HEK293 (cell line): ENCODE data around the gene INSL3.

Source experiments
- CTCF ChIA-PET: fragments of 350-600 bp; formaldehyde crosslinking; extraction: SDS; loops from one replicate; lab custom pipeline; 2021; ENCODE audit warnings: antibody characterized with exemption; lab: Yijun Ruan, JAX
- POLR2A ChIA-PET: fragments of 300-600 bp; formaldehyde crosslinking; extraction: SDS; loops from one replicate; lab custom pipeline; 2020; ENCODE audit warnings: antibody characterized with exemption, inconsistent platforms; lab: Yijun Ruan, JAX
- H3K27ac ChIP-seq: fragments of 200-500 bp; sonication (Bioruptor generic); 2 replicates; pipeline ENCODE4 v1.5.1; 2014; ENCODE audit warnings: low read depth, low read length, control low read depth, inconsistent platforms; ENCODE audit errors: extremely low read depth
- H3K36me3 ChIP-seq, 2 experiments: fragments of 200-500 bp in 1 of 2; sonication (Bioruptor generic) in 1 of 2; 1 replicate in 1 of 2; 2 replicates in 1 of 2; pipeline ENCODE4 v1.5.1; 2014 to 2017; ENCODE audit warnings: inconsistent platforms in 2 of 2, low read length in 2 of 2; ENCODE audit not compliant: control insufficient read depth in 2 of 2, insufficient read depth in 1 of 2
- H3K4me1 ChIP-seq: fragments of 200-500 bp; sonication (Bioruptor generic); 2 replicates; pipeline ENCODE4 v1.5.1; 2014; ENCODE audit warnings: mild to moderate bottlenecking, low read length, inconsistent platforms; ENCODE audit not compliant: control insufficient read depth, insufficient read depth
- H3K4me3 ChIP-seq: 2 replicates; pipeline ENCODE4 v1.5.1; 2011; ENCODE audit warnings: low read depth, mild to moderate bottlenecking, control low read depth, low read length, moderate library complexity
- H3K9me3 ChIP-seq: fragments of 200-500 bp; sonication (Bioruptor generic); 2 replicates; pipeline ENCODE4 v1.5.1; 2014; ENCODE audit warnings: low read depth, low read length, inconsistent platforms; ENCODE audit not compliant: control insufficient read depth, insufficient read depth
- EGR2 ChIP-seq: fragments of 450-650 bp; formaldehyde crosslinking; IDR thresholded peaks from 2 replicates; pipeline ENCODE4 v1.5.1; 2016; ENCODE audit warnings: low read depth, missing biosample characterization, missing genetic modification characterization
- KLF1 ChIP-seq: fragments of 450-650 bp; formaldehyde crosslinking; IDR thresholded peaks from 2 replicates; pipeline ENCODE4 v1.5.1; 2016; ENCODE audit warnings: missing biosample characterization, missing genetic modification characterization
- KLF10 ChIP-seq: fragments of 450-650 bp; IDR thresholded peaks from 2 replicates; pipeline ENCODE4 v1.5.1; 2018; ENCODE audit warnings: missing biosample characterization, mild to moderate bottlenecking, missing genetic modification characterization
- RBAK ChIP-seq: fragments of 450-650 bp; formaldehyde crosslinking; IDR thresholded peaks from 2 replicates; pipeline ENCODE4 v1.5.1; 2016; ENCODE audit warnings: missing biosample characterization, missing genetic modification characterization
- SETDB1 ChIP-seq: IDR thresholded peaks from one replicate; pipeline ENCODE4 v1.6.1; 2017; ENCODE audit warnings: mild to moderate bottlenecking, low read length, moderate library complexity, mixed read lengths; ENCODE audit not compliant: insufficient read length
- ZBTB21 ChIP-seq: fragments of 450-650 bp; formaldehyde crosslinking; IDR thresholded peaks from 2 replicates; pipeline ENCODE4 v1.5.1; 2017; ENCODE audit warnings: missing biosample characterization, missing genetic modification characterization
- ZBTB7A ChIP-seq: fragments of 450-650 bp; formaldehyde crosslinking; IDR thresholded peaks from 2 replicates; pipeline ENCODE4 v1.5.1; 2016; ENCODE audit warnings: low read depth, missing biosample characterization, missing genetic modification characterization
- ZNF202 ChIP-seq: fragments of 450-650 bp; formaldehyde crosslinking; IDR thresholded peaks from 2 replicates; pipeline ENCODE4 v1.5.1; 2016; ENCODE audit warnings: missing biosample characterization, missing genetic modification characterization, borderline replicate concordance
- ZNF211 ChIP-seq: fragments of 450-650 bp; formaldehyde crosslinking; IDR thresholded peaks from 2 replicates; pipeline ENCODE4 v1.5.1; 2016; ENCODE audit warnings: low read depth, missing biosample characterization, missing genetic modification characterization
- ZNF280C ChIP-seq: fragments of 450-650 bp; formaldehyde crosslinking; IDR thresholded peaks from 2 replicates; pipeline ENCODE4 v1.5.1; 2016; ENCODE audit warnings: missing biosample characterization, missing genetic modification characterization
- ZNF354C ChIP-seq: fragments of 450-650 bp; formaldehyde crosslinking; IDR thresholded peaks from 2 replicates; pipeline ENCODE4 v1.5.1; 2016; ENCODE audit warnings: missing biosample characterization, missing genetic modification characterization, low read depth, borderline replicate concordance
- ZNF473 ChIP-seq: fragments of 450-650 bp; formaldehyde crosslinking; IDR thresholded peaks from 2 replicates; pipeline ENCODE4 v1.5.1; 2017; ENCODE audit warnings: missing biosample characterization, missing genetic modification characterization
- ZNF654 ChIP-seq: fragments of 450-650 bp; formaldehyde crosslinking; IDR thresholded peaks from 2 replicates; pipeline ENCODE4 v1.5.1; 2016; ENCODE audit warnings: low read depth, missing biosample characterization, missing genetic modification characterization
- ZNF670 ChIP-seq: fragments of 450-650 bp; formaldehyde crosslinking; IDR thresholded peaks from 2 replicates; pipeline ENCODE4 v1.5.1; 2016; ENCODE audit warnings: missing biosample characterization, missing genetic modification characterization, low read depth
- TF ChIP-seq, protein P1 (sequence below): sonication (generic); formaldehyde crosslinking; IDR thresholded peaks from 2 replicates; pipeline ENCODE4 v1.8.1; 2022; ENCODE audit warnings: mild to moderate bottlenecking, moderate library complexity, missing genetic modification reagents
- TF ChIP-seq, protein P2 (sequence below): fragments of 450-650 bp; formaldehyde crosslinking; IDR thresholded peaks from 2 replicates; pipeline ENCODE4 v1.5.1; 2016; ENCODE audit warnings: missing biosample characterization, missing genetic modification characterization

The INSL3 gene

DNA sequence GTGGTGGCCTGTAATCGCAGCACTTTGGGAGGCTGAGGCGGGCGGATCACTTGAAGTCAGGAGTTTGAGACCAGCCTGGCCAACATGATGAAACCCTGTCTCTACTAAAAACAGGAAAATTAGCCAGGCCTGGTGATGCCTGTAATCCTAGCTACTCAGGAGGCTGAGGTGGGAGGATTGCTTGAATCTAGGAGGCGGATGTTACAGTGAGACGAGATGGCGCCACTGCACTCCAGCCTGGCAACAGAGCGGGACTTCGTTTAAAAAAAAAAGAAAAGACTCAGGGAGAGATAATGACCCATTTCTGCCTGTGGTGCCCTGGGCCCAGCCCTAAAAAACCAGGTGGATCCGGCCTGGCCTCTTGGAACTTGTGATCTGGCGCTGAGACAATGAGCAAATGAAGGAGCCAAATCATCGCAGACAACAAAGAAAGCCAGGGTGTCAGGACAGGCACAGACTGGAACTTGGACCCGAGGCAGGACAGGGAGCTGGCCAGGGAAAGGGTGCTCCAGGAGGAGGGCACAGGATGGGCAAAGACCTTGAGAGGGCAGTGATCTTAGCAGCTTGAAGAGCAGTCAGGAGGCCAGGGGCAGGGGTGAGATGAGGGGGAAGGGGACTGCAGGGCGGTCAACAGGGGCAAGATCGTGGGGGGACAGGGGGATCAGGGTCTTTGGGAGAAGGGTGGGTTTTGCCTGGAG lies 27.4 kb upstream of the INSL3 start:
- no peak overlapping the region for H3K4me3 ChIP-seq
- POLR2A ChIA-PET: interaction anchor here (0.6 to 3.1 kb wide), 3 partner anchors 11 to 578 kb away, joined by 5 to 14 read pairs (median 5); partner anchors contain the start of gene RPL18A
- TF ChIP-seq, protein P1, sequence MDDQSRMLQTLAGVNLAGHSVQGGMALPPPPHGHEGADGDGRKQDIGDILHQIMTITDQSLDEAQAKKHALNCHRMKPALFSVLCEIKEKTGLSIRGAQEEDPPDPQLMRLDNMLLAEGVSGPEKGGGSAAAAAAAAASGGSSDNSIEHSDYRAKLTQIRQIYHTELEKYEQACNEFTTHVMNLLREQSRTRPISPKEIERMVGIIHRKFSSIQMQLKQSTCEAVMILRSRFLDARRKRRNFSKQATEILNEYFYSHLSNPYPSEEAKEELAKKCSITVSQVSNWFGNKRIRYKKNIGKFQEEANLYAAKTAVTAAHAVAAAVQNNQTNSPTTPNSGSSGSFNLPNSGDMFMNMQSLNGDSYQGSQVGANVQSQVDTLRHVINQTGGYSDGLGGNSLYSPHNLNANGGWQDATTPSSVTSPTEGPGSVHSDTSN (CRISPR knock-in tag): no peak
- TF ChIP-seq KLF10 (tag by site-specific recombination): no peak
- TF ChIP-seq, all 188 proteins: peak for 0
- Histone ChIP-seq H3K36me3 (no peaks in the 10 kb centered on the region), H3K9me3 (no peaks in the 10 kb centered on the region), H3K27ac (no peak overlapping the region), H3K4me1 (no peaks in the 10 kb centered on the region)
- CTCF ChIA-PET: interaction anchor here (0.6 to 3.0 kb wide), 3 partner anchors 11 to 243 kb away, joined by 5 to 14 read pairs (median 6); partner anchors contain the start of gene RPL18A

DNA sequence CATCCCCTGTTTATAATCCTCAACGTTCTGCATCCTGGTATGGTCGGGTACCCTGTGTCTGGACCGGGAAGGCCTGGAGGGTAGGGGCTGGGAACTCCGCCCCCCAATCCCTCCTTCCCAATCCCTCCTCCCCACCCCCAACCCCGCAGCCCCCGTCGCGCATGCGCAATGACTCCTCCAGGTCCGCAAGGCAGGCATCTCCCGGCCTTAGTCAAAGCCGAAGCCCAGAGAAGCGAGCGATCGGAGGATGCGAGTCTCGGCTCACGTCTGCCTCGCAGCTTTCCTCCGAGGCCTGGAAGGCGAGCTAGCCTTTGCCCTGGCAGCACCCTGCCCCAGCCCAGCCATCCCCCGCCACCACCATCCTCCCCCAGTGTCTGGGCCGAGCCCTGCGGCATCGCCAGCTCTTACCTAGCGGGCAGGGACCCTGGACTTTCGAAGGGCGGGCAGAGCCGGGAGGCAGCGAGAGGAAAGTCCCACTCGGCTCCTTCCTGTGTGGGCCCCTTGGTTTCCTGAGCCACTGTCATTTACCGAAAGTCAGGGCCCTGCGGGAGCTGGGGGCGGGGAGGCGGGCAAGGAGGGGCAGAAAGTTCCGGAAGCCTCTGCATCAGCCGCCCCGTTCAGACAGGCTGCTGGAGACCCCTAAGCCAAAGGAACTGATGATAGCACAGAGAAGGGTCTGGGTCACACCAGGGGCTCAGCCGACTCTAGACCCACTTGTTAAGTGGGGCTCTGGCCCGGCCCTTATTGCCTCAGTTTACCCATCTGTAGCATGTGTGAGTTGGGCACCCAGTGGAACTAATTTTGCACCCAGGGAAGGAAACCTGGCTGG lies 26.4 kb upstream of the INSL3 start, which contains the start of gene JAK3:
TSS of gene JAK3 (minus strand) at position 445 of the 829 bp plus-strand sequence. CDS start 3,565 bp downstream, outside the sequence.
- Histone ChIP-seq H3K4me1 (no peaks in the 10 kb centered on the region), H3K27ac (no peak within 1 kb of the TSS), H3K4me3 (no peak within 1 kb of the TSS)
- CTCF ChIA-PET: interaction anchor here (0.6 kb wide), 1 partner anchor 564 kb away, joined by 4 read pairs; no protein-coding TSS in a partner anchor
- POLR2A ChIA-PET: interaction anchor here (0.6 kb wide), 1 partner anchor 105 kb away, joined by 6 read pairs; no protein-coding TSS in a partner anchor
- no peak for TF ChIP-seq ZBTB21
- TF ChIP-seq ZNF473 (tag by site-specific recombination): no peak
- TF ChIP-seq EGR2 (tag by site-specific recombination): no peak
- no peak for TF ChIP-seq ZNF202 (tag by site-specific recombination)
- no peak for TF ChIP-seq RBAK
- TF ChIP-seq ZNF654 (tag by site-specific recombination): no peak
- no peak for TF ChIP-seq ZBTB7A
- no peak for TF ChIP-seq SETDB1
- TF ChIP-seq ZNF211 (tag by site-specific recombination): no peak
- TF ChIP-seq, protein P2, sequence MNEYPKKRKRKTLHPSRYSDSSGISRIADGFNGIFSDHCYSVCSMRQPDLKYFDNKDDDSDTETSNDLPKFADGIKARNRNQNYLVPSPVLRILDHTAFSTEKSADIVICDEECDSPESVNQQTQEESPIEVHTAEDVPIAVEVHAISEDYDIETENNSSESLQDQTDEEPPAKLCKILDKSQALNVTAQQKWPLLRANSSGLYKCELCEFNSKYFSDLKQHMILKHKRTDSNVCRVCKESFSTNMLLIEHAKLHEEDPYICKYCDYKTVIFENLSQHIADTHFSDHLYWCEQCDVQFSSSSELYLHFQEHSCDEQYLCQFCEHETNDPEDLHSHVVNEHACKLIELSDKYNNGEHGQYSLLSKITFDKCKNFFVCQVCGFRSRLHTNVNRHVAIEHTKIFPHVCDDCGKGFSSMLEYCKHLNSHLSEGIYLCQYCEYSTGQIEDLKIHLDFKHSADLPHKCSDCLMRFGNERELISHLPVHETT (tag by site-specific recombination): no peak
- TF ChIP-seq ZNF280C (tag by site-specific recombination): no peak
- TF ChIP-seq ZNF354C (tag by site-specific recombination): no peak
- no peak for TF ChIP-seq ZNF670
- no peak for TF ChIP-seq KLF1
- TF ChIP-seq, all 188 proteins: peak for 0
- Histone ChIP-seq H3K36me3 (no peaks in the 10 kb centered on the region), H3K9me3 (no peaks in the 10 kb centered on the region)
